H1 (cell line): ENCODE results near the gene GLUL.

Source experiments
- CTCF ChIP-seq, 3 experiments: IDR thresholded peaks; 1 replicate in 2 of 3; 2 replicates in 1 of 3; pipeline versions ENCODE4 v1.5.1 to v1.6.1; 2011; ENCODE audit warnings: low read length in 3 of 3, mild to moderate bottlenecking in 3 of 3, inconsistent platforms in 2 of 3, low read depth in 1 of 3, moderate library complexity in 1 of 3; ENCODE audit not compliant: insufficient read depth in 1 of 3; ENCODE audit errors: control extremely low read depth in 1 of 3
- EP300 ChIP-seq, 2 experiments: IDR thresholded peaks; 1 replicate in 1 of 2; 2 replicates in 1 of 2; pipeline ENCODE4 v1.6.1; 2011 to 2012; ENCODE audit warnings: low read depth in 2 of 2, low read length in 2 of 2, mild to moderate bottlenecking in 2 of 2, borderline replicate concordance in 1 of 2, inconsistent platforms in 1 of 2, moderate library complexity in 1 of 2
- EZH2 ChIP-seq: fragments of 200-600 bp; sonication (generic); IDR thresholded peaks from 2 replicates; pipeline ENCODE4 v1.7.1; 2012; ENCODE audit warnings: low read depth, mild to moderate bottlenecking, moderate library complexity, low read length, inconsistent platforms; ENCODE audit not compliant: severe bottlenecking
- JUN ChIP-seq: IDR thresholded peaks from 2 replicates; pipeline ENCODE4 v1.6.1; 2011; ENCODE audit warnings: low read depth, mild to moderate bottlenecking, improper control_type of control experiment, low read length
- SIN3A ChIP-seq, 2 experiments: IDR thresholded peaks in 1 of 2; conservative IDR thresholded peaks in 1 of 2; 2 replicates each; pipeline ENCODE4 v1.6.1; 2011 to 2012; ENCODE audit warnings: low read length in 2 of 2, improper control_type of control experiment in 1 of 2, low read depth in 1 of 2, mild to moderate bottlenecking in 1 of 2

- TF ChIP-seq EZH2 (no peak), CTCF (IDR thresholded peaks at IDR 0.05; ENCODE audit: control extremely low read depth in 1 of 3, insufficient read depth in 1 of 3, low read depth in 1 of 3, low read length in 3 of 3) (no peak), JUN (no peak), EP300 (IDR thresholded peaks at IDR 0.05; ENCODE audit: borderline replicate concordance in 1 of 2, low read depth in 2 of 2, low read length in 2 of 2) (no peak), SIN3A (conservative IDR thresholded peaks at IDR 0.05 in 1 of 2, IDR thresholded peaks at IDR 0.05 in 1 of 2; ENCODE audit: low read depth in 1 of 2, low read length in 2 of 2) (no peak)
Measured at GRCh38 chr1:182386980-182387379, 4.6 kb downstream of the GLUL start.
